ENCODE data around the gene CNTN4. TPM values are rescaled to one million over a fixed set of nuclear protein-coding genes. Genes with fewer than 3 reads are reported as not detected.
A peak's percentile ranks its signal among the peaks of the same experiment; 100 is the strongest.

CNTN4 gene
- total RNA-seq, 3 donors from 2014 or later, result 6.6 to 16.7 (median 16.7) TPM

GRCh38 chr3:2506776-2507175, 408.1 kb downstream of the CNTN4 start:
- H3K27me3 ChIP-seq, result no peaks in the 10 kb centered on the region
- H3K4me1 ChIP-seq, result no peaks in the 10 kb centered on the region
- no peaks in the 10 kb centered on the region for H3K9me3 ChIP-seq
- no peaks in the 10 kb centered on the region for H3K36me3 ChIP-seq
- intact Hi-C loops (cut with DNase I; ENCODE audit: low total_unique reads), result no loop called here
- H3K4me3 ChIP-seq, result no peak overlapping the region
- DNase-seq (ENCODE audit: low spot score in 2 of 2), result no peak
- no peak overlapping the region for H3K27ac ChIP-seq
- TF ChIP-seq POLR2A (IDR thresholded peaks at IDR 0.05) (no peak), POLR2AphosphoS5 (IDR thresholded peaks at IDR 0.05) (no peak)
- TF ChIP-seq, protein P1, sequence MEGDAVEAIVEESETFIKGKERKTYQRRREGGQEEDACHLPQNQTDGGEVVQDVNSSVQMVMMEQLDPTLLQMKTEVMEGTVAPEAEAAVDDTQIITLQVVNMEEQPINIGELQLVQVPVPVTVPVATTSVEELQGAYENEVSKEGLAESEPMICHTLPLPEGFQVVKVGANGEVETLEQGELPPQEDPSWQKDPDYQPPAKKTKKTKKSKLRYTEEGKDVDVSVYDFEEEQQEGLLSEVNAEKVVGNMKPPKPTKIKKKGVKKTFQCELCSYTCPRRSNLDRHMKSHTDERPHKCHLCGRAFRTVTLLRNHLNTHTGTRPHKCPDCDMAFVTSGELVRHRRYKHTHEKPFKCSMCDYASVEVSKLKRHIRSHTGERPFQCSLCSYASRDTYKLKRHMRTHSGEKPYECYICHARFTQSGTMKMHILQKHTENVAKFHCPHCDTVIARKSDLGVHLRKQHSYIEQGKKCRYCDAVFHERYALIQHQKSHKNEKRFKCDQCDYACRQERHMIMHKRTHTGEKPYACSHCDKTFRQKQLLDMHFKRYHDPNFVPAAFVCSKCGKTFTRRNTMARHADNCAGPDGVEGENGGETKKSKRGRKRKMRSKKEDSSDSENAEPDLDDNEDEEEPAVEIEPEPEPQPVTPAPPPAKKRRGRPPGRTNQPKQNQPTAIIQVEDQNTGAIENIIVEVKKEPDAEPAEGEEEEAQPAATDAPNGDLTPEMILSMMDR (IDR thresholded peaks at IDR 0.05), result no peak

- DNase-seq (ENCODE audit: low spot score in 2 of 2), result no peak
- no peak overlapping the region for H3K27ac ChIP-seq
- H3K36me3 ChIP-seq, result no peaks in the 10 kb centered on the region
- H3K9me3 ChIP-seq, result no peaks in the 10 kb centered on the region
- peak overlapping the region in 1 of 3 donors; percentile 41 for H3K4me3 ChIP-seq
- H3K4me1 ChIP-seq, result no peaks in the 10 kb centered on the region
- TF ChIP-seq POLR2AphosphoS5 (IDR thresholded peaks at IDR 0.05) (no peak), POLR2A (IDR thresholded peaks at IDR 0.05) (no peak)
- TF ChIP-seq, protein P1 (IDR thresholded peaks at IDR 0.05), result no peak
- intact Hi-C loops (cut with DNase I; ENCODE audit: low total_unique reads), result no loop called here
- no peaks in the 10 kb centered on the region for H3K27me3 ChIP-seq
Observed at GRCh38 chr3:2510591-2511145, 412.0 kb downstream of the CNTN4 start.

- TF ChIP-seq POLR2AphosphoS5 (IDR thresholded peaks at IDR 0.05) (no peak), POLR2A (IDR thresholded peaks at IDR 0.05) (no peak)
- TF ChIP-seq, protein P1 (IDR thresholded peaks at IDR 0.05), result no peak
- no peak for DNase-seq (ENCODE audit: low spot score in 2 of 2)
- H3K36me3 ChIP-seq, result no peaks in the 10 kb centered on the region
- intact Hi-C loops (cut with DNase I; ENCODE audit: low total_unique reads), result no loop called here
- H3K4me1 ChIP-seq, result no peaks in the 10 kb centered on the region
- H3K27ac ChIP-seq, result no peak overlapping the region
- H3K27me3 ChIP-seq, result no peaks in the 10 kb centered on the region
- peak overlapping the region in 1 of 3 donors; percentile 41 for H3K4me3 ChIP-seq
- no peaks in the 10 kb centered on the region for H3K9me3 ChIP-seq
Observed at GRCh38 chr3:2511356-2511755, 412.7 kb downstream of the CNTN4 start.

GRCh38 chr3:2512881-2513280, 414.2 kb downstream of the CNTN4 start:
- H3K4me3 ChIP-seq, result no peak overlapping the region
- H3K27me3 ChIP-seq, result no peaks in the 10 kb centered on the region
- intact Hi-C loops (cut with DNase I; ENCODE audit: low total_unique reads), result no loop called here
- no peak for DNase-seq (ENCODE audit: low spot score in 2 of 2)
- H3K9me3 ChIP-seq, result no peaks in the 10 kb centered on the region
- no peak for TF ChIP-seq POLR2A (IDR thresholded peaks at IDR 0.05)
- TF ChIP-seq, protein P1 (IDR thresholded peaks at IDR 0.05), result no peak
- no peak for TF ChIP-seq POLR2AphosphoS5 (IDR thresholded peaks at IDR 0.05)
- H3K4me1 ChIP-seq, result no peaks in the 10 kb centered on the region
- no peaks in the 10 kb centered on the region for H3K36me3 ChIP-seq
- H3K27ac ChIP-seq, result no peak overlapping the region

DNA sequence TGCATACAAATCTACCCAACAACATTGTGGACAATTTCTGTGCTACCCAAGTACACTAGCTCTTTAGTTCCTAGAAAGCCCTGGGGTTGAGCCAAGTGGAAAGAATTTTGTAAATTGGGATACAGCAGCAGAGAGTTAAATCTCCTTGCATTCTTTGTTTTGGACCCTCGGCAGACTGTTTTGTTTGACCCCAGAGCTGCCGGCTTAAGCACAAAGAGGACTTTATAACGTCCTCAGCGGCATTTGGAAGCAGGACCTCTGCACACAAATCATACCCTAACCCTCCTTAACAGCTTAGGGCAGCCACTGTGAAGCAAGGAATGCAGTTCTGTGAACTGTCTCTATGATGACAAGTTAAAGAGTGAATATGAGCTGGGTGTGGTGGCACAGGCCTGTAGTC, 415.3 kb downstream of the CNTN4 start:
- DNase-seq (ENCODE audit: low spot score in 2 of 2), result no peak
- H3K4me3 ChIP-seq, result no peak overlapping the region
- H3K9me3 ChIP-seq, result no peaks in the 10 kb centered on the region
- H3K36me3 ChIP-seq, result no peaks in the 10 kb centered on the region
- intact Hi-C loops (cut with DNase I; ENCODE audit: low total_unique reads), result no loop called here
- no peak for TF ChIP-seq POLR2A (IDR thresholded peaks at IDR 0.05)
- no peak for TF ChIP-seq POLR2AphosphoS5 (IDR thresholded peaks at IDR 0.05)
- TF ChIP-seq, protein P1 (IDR thresholded peaks at IDR 0.05), result no peak
- no peak overlapping the region for H3K27ac ChIP-seq
- no peaks in the 10 kb centered on the region for H3K27me3 ChIP-seq
- no peaks in the 10 kb centered on the region for H3K4me1 ChIP-seq

All from breast epithelium (tissue), 4 donors.